ENCODE results near the gene MPPED2.

Gene MPPED2

GRCh38 chr11:30465623-30466022 lies 120.5 kb downstream of the MPPED2 start:
- TF ChIP-seq EZH2phosphoT487 (IDR thresholded peaks at IDR 0.05; ENCODE audit: low read depth) (no peak), CTCF (IDR thresholded peaks at IDR 0.05; ENCODE audit: low read depth, low read length) (no peak)
- Histone ChIP-seq H3K27ac (ENCODE audit: low read length) (no peak overlapping the region), H4K20me1 (ENCODE audit: insufficient read depth, low read length) (no peaks in the 10 kb centered on the region)

GRCh38 chr11:30465192-30465591 lies 121.0 kb downstream of the MPPED2 start:
- Histone ChIP-seq H3K9me3 (ENCODE audit: insufficient read depth, low read length) (no peaks in the 10 kb centered on the region), H2AFZ (ENCODE audit: low read depth, low read length) (no peak overlapping the region), H3K27ac (ENCODE audit: low read length) (no peak overlapping the region), H3K79me2 (ENCODE audit: low read length) (no peaks in the 10 kb centered on the region), H4K20me1 (ENCODE audit: insufficient read depth, low read length) (no peaks in the 10 kb centered on the region), H3K36me3 (replicated peaks; ENCODE audit: low read depth, low read length) (no peaks in the 10 kb centered on the region), H3K4me1 (ENCODE audit: low read length) (no peaks in the 10 kb centered on the region), H3K4me2 (ENCODE audit: low read length) (no peak overlapping the region), H3K9ac (ENCODE audit: low read length) (no peak overlapping the region), H3K27me3 (ENCODE audit: low read depth, low read length) (no peaks in the 10 kb centered on the region), H3K4me3 (ENCODE audit: low read length) (no peak overlapping the region)
- TF ChIP-seq EZH2phosphoT487 (IDR thresholded peaks at IDR 0.05; ENCODE audit: low read depth) = no peak

More at GRCh38 chr11:30465623-30466022, 120.5 kb downstream of the MPPED2 start:
- H3K9me3 ChIP-seq (ENCODE audit: insufficient read depth, low read length) = no peaks in the 10 kb centered on the region
- H3K79me2 ChIP-seq (ENCODE audit: low read length) = no peaks in the 10 kb centered on the region
- H3K4me3 ChIP-seq (ENCODE audit: low read length) = no peak overlapping the region
- H3K36me3 ChIP-seq (replicated peaks; ENCODE audit: low read depth, low read length) = no peaks in the 10 kb centered on the region
- H3K27me3 ChIP-seq (ENCODE audit: low read depth, low read length) = no peaks in the 10 kb centered on the region
- no peak overlapping the region for H2AFZ ChIP-seq (ENCODE audit: low read depth, low read length)
- H3K4me2 ChIP-seq (ENCODE audit: low read length) = no peak overlapping the region
- H3K9ac ChIP-seq (ENCODE audit: low read length) = no peak overlapping the region
- H3K4me1 ChIP-seq (ENCODE audit: low read length) = no peaks in the 10 kb centered on the region

GRCh38 chr11:30463266-30463665 lies 122.9 kb downstream of the MPPED2 start:
- Histone ChIP-seq H3K9me3 (ENCODE audit: insufficient read depth, low read length) (no peaks in the 10 kb centered on the region), H3K36me3 (replicated peaks; ENCODE audit: low read depth, low read length) (no peaks in the 10 kb centered on the region), H3K4me2 (ENCODE audit: low read length) (no peak overlapping the region), H3K4me1 (ENCODE audit: low read length) (no peaks in the 10 kb centered on the region), H3K27ac (ENCODE audit: low read length) (no peak overlapping the region), H3K27me3 (ENCODE audit: low read depth, low read length) (no peaks in the 10 kb centered on the region), H2AFZ (ENCODE audit: low read depth, low read length) (no peak overlapping the region), H3K9ac (ENCODE audit: low read length) (no peak overlapping the region), H4K20me1 (ENCODE audit: insufficient read depth, low read length) (no peaks in the 10 kb centered on the region), H3K79me2 (ENCODE audit: low read length) (no peaks in the 10 kb centered on the region), H3K4me3 (ENCODE audit: low read length) (no peak overlapping the region)
- no peak for TF ChIP-seq EZH2phosphoT487 (IDR thresholded peaks at IDR 0.05; ENCODE audit: low read depth)
- no peak for TF ChIP-seq CTCF (IDR thresholded peaks at IDR 0.05; ENCODE audit: low read depth, low read length)

- Histone ChIP-seq H3K4me2 (ENCODE audit: low read length) (no peak overlapping the region), H3K27ac (ENCODE audit: low read length) (no peak overlapping the region), H3K79me2 (ENCODE audit: low read length) (no peaks in the 10 kb centered on the region), H2AFZ (ENCODE audit: low read depth, low read length) (no peak overlapping the region), H3K27me3 (ENCODE audit: low read depth, low read length) (no peaks in the 10 kb centered on the region), H4K20me1 (ENCODE audit: insufficient read depth, low read length) (no peaks in the 10 kb centered on the region), H3K4me3 (ENCODE audit: low read length) (no peak overlapping the region), H3K9me3 (ENCODE audit: insufficient read depth, low read length) (no peaks in the 10 kb centered on the region), H3K4me1 (ENCODE audit: low read length) (no peaks in the 10 kb centered on the region), H3K9ac (ENCODE audit: low read length) (no peak overlapping the region), H3K36me3 (replicated peaks; ENCODE audit: low read depth, low read length) (no peaks in the 10 kb centered on the region)
- TF ChIP-seq EZH2phosphoT487 (IDR thresholded peaks at IDR 0.05; ENCODE audit: low read depth) = no peak
- no peak for TF ChIP-seq CTCF (IDR thresholded peaks at IDR 0.05; ENCODE audit: low read depth, low read length)
These were observed 123.7 kb downstream of the MPPED2 start for GRCh38 chr11:30462421-30462820.

DNA sequence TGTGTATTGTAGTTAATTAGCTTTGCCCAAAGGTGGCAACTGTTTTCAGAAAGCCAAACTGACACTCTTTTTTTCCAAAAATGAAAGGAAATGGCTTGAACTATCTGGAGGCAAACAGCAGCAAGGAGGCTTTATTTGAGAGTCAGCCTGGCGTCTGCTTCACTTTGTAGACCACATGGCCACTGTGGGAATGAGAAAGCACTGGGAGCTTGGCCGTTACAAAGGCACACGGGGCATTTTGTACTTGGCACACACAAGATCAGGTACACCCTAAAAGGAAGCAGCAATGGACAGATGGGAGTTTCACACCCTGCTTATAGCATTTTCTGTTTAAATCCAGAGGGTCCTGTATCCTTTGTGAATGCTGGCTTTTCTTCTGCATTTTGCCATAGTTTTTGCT lies 126.3 kb downstream of the MPPED2 start:
- H3K9ac ChIP-seq (ENCODE audit: low read length) = no peak overlapping the region
- H3K4me3 ChIP-seq (ENCODE audit: low read length) = no peak overlapping the region
- no peaks in the 10 kb centered on the region for H3K79me2 ChIP-seq (ENCODE audit: low read length)
- H3K27me3 ChIP-seq (ENCODE audit: low read depth, low read length) = no peaks in the 10 kb centered on the region
- no peak overlapping the region for H3K4me2 ChIP-seq (ENCODE audit: low read length)
- H4K20me1 ChIP-seq (ENCODE audit: insufficient read depth, low read length) = no peaks in the 10 kb centered on the region
- no peaks in the 10 kb centered on the region for H3K9me3 ChIP-seq (ENCODE audit: insufficient read depth, low read length)
- no peaks in the 10 kb centered on the region for H3K4me1 ChIP-seq (ENCODE audit: low read length)
- TF ChIP-seq EZH2phosphoT487 (IDR thresholded peaks at IDR 0.05; ENCODE audit: low read depth) = no peak
- no peak for TF ChIP-seq CTCF (IDR thresholded peaks at IDR 0.05; ENCODE audit: low read depth, low read length)
- H2AFZ ChIP-seq (ENCODE audit: low read depth, low read length) = no peak overlapping the region
- no peak overlapping the region for H3K27ac ChIP-seq (ENCODE audit: low read length)
- no peaks in the 10 kb centered on the region for H3K36me3 ChIP-seq (replicated peaks; ENCODE audit: low read depth, low read length)

All from OCI-LY3 (cell line).